Lower leg skin (tissue), 4 donors: Measurements from ENCODE around the gene ITGA3. TPM values are rescaled to one million over a fixed set of nuclear protein-coding genes. Genes with fewer than 3 reads are reported as not detected.

ENCODE experiments used
- DNase-seq, 2 donors: peaks; one replicate each; pipeline ENCODE4 v3.0.0-alpha.2; 2019; ENCODE audit warnings: low spot score in 2 of 2
- H3K4me3 ChIP-seq: fragments of 200-600 bp; sonication (generic); 2 replicates; pipeline ENCODE4 v1.5.1; 2017; ENCODE audit warnings: mild to moderate bottlenecking, low read depth; ENCODE audit not compliant: poor library complexity, severe bottlenecking
- CTCF ChIP-seq, 3 donors: fragments of 450-650 bp; IDR thresholded peaks; one replicate each; pipeline ENCODE4 v1.5.1; 2016; ENCODE audit warnings: antibody characterized with exemption in 3 of 3, mild to moderate bottlenecking in 3 of 3, moderate library complexity in 2 of 3
- POLR2A ChIP-seq, 2 donors: fragments of 450-650 bp; IDR thresholded peaks; one replicate each; pipeline ENCODE4 v1.6.1; 2016 to 2017; ENCODE audit warnings: antibody characterized with exemption in 2 of 2, mild to moderate bottlenecking in 1 of 2, moderate library complexity in 1 of 2
- WGBS, 2 donors: methylation state at CpG; one replicate each; pipeline ENCODE4 v1.1.5; 2018; 5-methylcytosine and 5-hydroxymethylcytosine counted together
- intact Hi-C: fragments of 100-400 bp; cut with DNase I; formaldehyde crosslinking; loops from one replicate; pipeline ENCODE4 v1.15.0; 2023; ENCODE audit warnings: low total_unique reads
- total RNA-seq, 4 donors: library from RNA; depleted of rRNA; stranded (reverse); fragments of >200 nt; gene quantifications; one replicate each; pipeline ENCODE4 v1.1.0, GENCODE V29; 2016

Gene ITGA3
- total RNA-seq, 4 donors from 2014 or later: 99.7 to 148 (median 121) TPM

GRCh38 chr17:50127697-50128361, 71.9 kb downstream of the ITGA3 start:
- no peak overlapping the region for H3K4me3 ChIP-seq
- intact Hi-C loops: no loop called here
- TF ChIP-seq CTCF (IDR thresholded peaks at IDR 0.05) (no peak), POLR2A (IDR thresholded peaks at IDR 0.05) (no peak)
- DNase-seq: no peak
- 63 to 67% methylated on average over 6 of the region's 6 CpGs for WGBS, 2 donors

GRCh38 chr17:50128441-50129352, 72.8 kb downstream of the ITGA3 start:
- no peak overlapping the region for H3K4me3 ChIP-seq
- 21 to 25% methylated on average over 32 of the region's 32 CpGs for WGBS, 2 donors
- intact Hi-C loops: no loop called here
- no peak for DNase-seq
- no peak for TF ChIP-seq CTCF (IDR thresholded peaks at IDR 0.05)
- no peak for TF ChIP-seq POLR2A (IDR thresholded peaks at IDR 0.05)

GRCh38 chr17:50129353-50129727, 73.4 kb downstream of the ITGA3 start:
- no peak overlapping the region for H3K4me3 ChIP-seq
- 0 to 4% methylated on average over 3 to 5 of the region's 31 CpGs for WGBS, 2 donors
- DNase-seq: no peak
- TF ChIP-seq CTCF (IDR thresholded peaks at IDR 0.05): no peak
- TF ChIP-seq POLR2A (IDR thresholded peaks at IDR 0.05): no peak
- intact Hi-C loops: no loop called here

GRCh38 chr17:50129728-50130558, 74.0 kb downstream of the ITGA3 start, which contains the start of gene SAMD14:
SAMD14 (minus strand) TSS chr17:50130160; CDS start chr17:50124959, 5,201 bp downstream.
- intact Hi-C loops: no loop called here
- H3K4me3 ChIP-seq: no peak within 1 kb of the TSS
- no peak for DNase-seq
- 1 to 3% methylated on average over 22 to 50 of the region's 84 CpGs for WGBS, 2 donors
- no peak for TF ChIP-seq POLR2A (IDR thresholded peaks at IDR 0.05)
- TF ChIP-seq CTCF (IDR thresholded peaks at IDR 0.05): no peak

- 55% methylated on average over 19 of the region's 19 CpGs for WGBS, 2 donors
- DNase-seq: no peak
- H3K4me3 ChIP-seq: no peak overlapping the region
- intact Hi-C loops: no loop called here
- no peak for TF ChIP-seq POLR2A (IDR thresholded peaks at IDR 0.05)
- TF ChIP-seq CTCF (IDR thresholded peaks at IDR 0.05): no peak
Observed at GRCh38 chr17:50130559-50131305, 74.8 kb downstream of the ITGA3 start.
